ENCODE data around the gene SEPTIN3. TPM values are rescaled to one million over a fixed set of nuclear protein-coding genes. Genes with fewer than 3 reads are reported as not detected.

SEPTIN3 gene
- total and polyA plus RNA-seq, 2 experiments from 2014 or later = 2.9 to 3.9 TPM

GRCh38 chr22:41925783-41926460 is 43.3 kb upstream of the SEPTIN3 start:
- Histone ChIP-seq H3K9me3 (ENCODE audit: low read depth) (no peaks in the 10 kb centered on the region), H3K4me3 (peak overlapping the region; percentile 22), H3K27ac (no peak overlapping the region), H3K4me1 (ENCODE audit: low read depth) (no peaks in the 10 kb centered on the region), H3K36me3 (no peaks in the 10 kb centered on the region), H3K27me3 (peaks cover 35% of the 10 kb centered on the region)
- peak; percentile 48 to 71 for DNase-seq (ENCODE audit: low read depth in 1 of 2, low spot score in 1 of 2)
- TF ChIP-seq CTCF (IDR thresholded peaks at IDR 0.05; ENCODE audit: low read depth, low read length) = peak; percentile 57

- Histone ChIP-seq H3K27me3 (peaks cover 33% of the 10 kb centered on the region), H3K4me1 (ENCODE audit: low read depth) (no peaks in the 10 kb centered on the region), H3K9me3 (ENCODE audit: low read depth) (no peaks in the 10 kb centered on the region), H3K27ac (no peak overlapping the region), H3K4me3 (no peak overlapping the region), H3K36me3 (no peaks in the 10 kb centered on the region)
- no peak for TF ChIP-seq CTCF (IDR thresholded peaks at IDR 0.05; ENCODE audit: low read depth, low read length)
- no peak for DNase-seq (ENCODE audit: low read depth in 1 of 2, low spot score in 1 of 2)
Observed at GRCh38 chr22:41927813-41928212, 41.4 kb upstream of the SEPTIN3 start.

- Histone ChIP-seq H3K36me3 (no peaks in the 10 kb centered on the region), H3K4me3 (no peak overlapping the region), H3K4me1 (ENCODE audit: low read depth) (no peaks in the 10 kb centered on the region), H3K9me3 (ENCODE audit: low read depth) (no peaks in the 10 kb centered on the region), H3K27me3 (peaks cover 25% of the 10 kb centered on the region), H3K27ac (no peak overlapping the region)
- DNase-seq (ENCODE audit: low read depth in 1 of 2, low spot score in 1 of 2) = no peak
- TF ChIP-seq CTCF (IDR thresholded peaks at IDR 0.05; ENCODE audit: low read depth, low read length) = no peak
Observed at GRCh38 chr22:41928593-41929417, 40.4 kb upstream of the SEPTIN3 start.

GRCh38 chr22:41929418-41929810 is 39.8 kb upstream of the SEPTIN3 start:
- Histone ChIP-seq H3K4me1 (ENCODE audit: low read depth) (no peaks in the 10 kb centered on the region), H3K27ac (no peak overlapping the region), H3K36me3 (no peaks in the 10 kb centered on the region), H3K9me3 (ENCODE audit: low read depth) (no peaks in the 10 kb centered on the region), H3K4me3 (no peak overlapping the region), H3K27me3 (peaks cover 25% of the 10 kb centered on the region)
- no peak for DNase-seq (ENCODE audit: low read depth in 1 of 2, low spot score in 1 of 2)
- no peak for TF ChIP-seq CTCF (IDR thresholded peaks at IDR 0.05; ENCODE audit: low read depth, low read length)

- Histone ChIP-seq H3K4me1 (ENCODE audit: low read depth) (no peaks in the 10 kb centered on the region), H3K27me3 (peaks cover 5% of the 10 kb centered on the region), H3K4me3 (no peak overlapping the region), H3K36me3 (no peaks in the 10 kb centered on the region), H3K27ac (no peak overlapping the region), H3K9me3 (ENCODE audit: low read depth) (no peaks in the 10 kb centered on the region)
- DNase-seq (ENCODE audit: low read depth in 1 of 2, low spot score in 1 of 2) = no peak
- TF ChIP-seq CTCF (IDR thresholded peaks at IDR 0.05; ENCODE audit: low read depth, low read length) = no peak
Observed at GRCh38 chr22:41931701-41932269, 37.5 kb upstream of the SEPTIN3 start.

Data from cardiac muscle cell (in vitro differentiated cells and primary cell).